HepG2 (cell line): ENCODE measurements around the gene OR6S1. TPM values are rescaled to one million over a fixed set of nuclear protein-coding genes. Genes with fewer than 3 reads are reported as not detected.

Source experiments
- ATAC-seq: fragments of 200-7000 bp; cut with Tn5 transposase; 3 replicates; pipeline ENCODE4 v1.9.1; 2020; ENCODE audit warnings: mild to moderate bottlenecking, moderate library complexity
- BruUV-seq: library from RNA; stranded (reverse); fragments of 400-500 nt; replicated peaks from 2 replicates; lab custom pipeline; 2021; lab: Mats Ljungman, UMichigan
- CTCF ChIA-PET: fragments of 300-600 bp; formaldehyde crosslinking; extraction: SDS; loops from one replicate; lab custom pipeline; 2021; ENCODE audit warnings: low total read pairs, inconsistent platforms, low intra/inter-chr PET ratio; lab: Yijun Ruan, JAX
- POLR2A ChIA-PET: fragments of 350-600 bp; sonication (Branson Sonifier 250); formaldehyde crosslinking; loops from one replicate; lab custom pipeline; 2020; ENCODE audit warnings: antibody characterized with exemption, inconsistent platforms; lab: Yijun Ruan, JAX
- DNase-seq: peaks from one replicate; pipeline ENCODE4 v3.0.0-alpha.2; 2015; ENCODE audit warnings: low spot score
- FAIRE-seq: peaks from 3 replicates; lab custom pipeline; 2011; peaks lifted over from hg19 to GRCh38; lab: Jason Lieb, UNC
- H2AFZ ChIP-seq: one replicate; pipeline ENCODE4 v1.6.1; 2011; ENCODE audit warnings: low read length, inconsistent platforms
- H3K27ac ChIP-seq: fragments of 300-600 bp; 3 replicates; pipeline ENCODE4 v1.8.0; 2011; ENCODE audit warnings: mixed run types, mild to moderate bottlenecking, mixed read lengths, low read length, inconsistent platforms; ENCODE audit not compliant: insufficient read depth; ENCODE audit errors: extremely low read length
- H3K27me3 ChIP-seq, 2 experiments: fragments of 200-600 bp in 1 of 2; 2 replicates in 1 of 2; 3 replicates in 1 of 2; pipeline versions ENCODE4 v1.6.0 to v1.8.0; 2011; ENCODE audit warnings: low read length in 2 of 2, mild to moderate bottlenecking in 2 of 2, moderate library complexity in 2 of 2, inconsistent platforms in 1 of 2; ENCODE audit not compliant: insufficient read depth in 2 of 2, control insufficient read depth in 1 of 2
- H3K36me3 ChIP-seq, 2 experiments: fragments of 200-600 bp in 1 of 2; replicated peaks in 1 of 2; 2 replicates in 1 of 2; 3 replicates in 1 of 2; pipeline versions ENCODE4 v1.5.1 to v1.8.0; 2011; ENCODE audit warnings: low read length in 2 of 2, inconsistent platforms in 1 of 2; ENCODE audit not compliant: insufficient read depth in 2 of 2, control insufficient read depth in 1 of 2
- H3K4me1 ChIP-seq: 2 replicates; pipeline ENCODE4 v1.5.1; 2012; ENCODE audit warnings: low read length, inconsistent platforms; ENCODE audit not compliant: insufficient read depth
- H3K4me2 ChIP-seq: 2 replicates; pipeline ENCODE4 v1.6.0; 2011; ENCODE audit warnings: low read depth, low read length, inconsistent platforms
- H3K4me3 ChIP-seq, 3 experiments: fragments of 200-600 bp in 1 of 3; sonication (generic), shearing (Covaris generic) in 1 of 3; replicated peaks in 1 of 3; 2 replicates each; pipeline ENCODE4 v1.5.1; 2011 to 2016; ENCODE audit warnings: low read length in 3 of 3, inconsistent platforms in 2 of 3, low read depth in 2 of 3, mild to moderate bottlenecking in 2 of 3, control low read depth in 1 of 3, mixed read lengths in 1 of 3; ENCODE audit not compliant: insufficient read depth in 1 of 3
- H3K79me2 ChIP-seq: one replicate; pipeline ENCODE4 v1.6.1; 2011; ENCODE audit warnings: low read length, inconsistent platforms; ENCODE audit not compliant: insufficient read depth
- H3K9ac ChIP-seq: 2 replicates; pipeline ENCODE4 v1.6.0; 2011; ENCODE audit warnings: mild to moderate bottlenecking, low read depth, low read length, inconsistent platforms; ENCODE audit not compliant: insufficient read depth
- H3K9me3 ChIP-seq: 2 replicates; pipeline ENCODE4 v1.5.1; 2012; ENCODE audit warnings: mild to moderate bottlenecking, low read length
- H4K20me1 ChIP-seq: 2 replicates; pipeline ENCODE4 v1.6.0; 2011; ENCODE audit warnings: inconsistent platforms, mild to moderate bottlenecking, low read length, moderate library complexity; ENCODE audit not compliant: insufficient read depth
- GABPA ChIP-seq, 2 experiments: IDR thresholded peaks; 2 replicates each; pipeline ENCODE4 v1.6.1; 2011 to 2016; ENCODE audit warnings: low read depth in 2 of 2, low read length in 1 of 2, missing biosample characterization in 1 of 2, missing genetic modification characterization in 1 of 2
- GPN1 ChIP-seq: sonication (generic); formaldehyde crosslinking; IDR thresholded peaks from 2 replicates; pipeline ENCODE4 v1.5.1; 2020; ENCODE audit warnings: missing genetic modification reagents, borderline replicate concordance
- KLF12 ChIP-seq: sonication (generic); formaldehyde crosslinking; IDR thresholded peaks from 2 replicates; pipeline ENCODE4 v1.4.0; 2020; ENCODE audit warnings: missing genetic modification reagents, borderline replicate concordance
- ONECUT2 ChIP-seq: sonication (generic); formaldehyde crosslinking; IDR thresholded peaks from 2 replicates; pipeline ENCODE4 v1.4.0; 2020; ENCODE audit warnings: missing genetic modification reagents
- SRSF1 ChIP-seq: fragments of 200-400 bp; formaldehyde crosslinking; optimal IDR thresholded peaks from 2 replicates; pipeline ENCODE3; 2017; ENCODE audit warnings: mild to moderate bottlenecking, low read depth, low read length, moderate library complexity
- U2AF1 ChIP-seq: fragments of 200-400 bp; formaldehyde crosslinking; optimal IDR thresholded peaks from 2 replicates; pipeline ENCODE3; 2017; ENCODE audit warnings: mild to moderate bottlenecking, low read depth, low read length
- YEATS2 ChIP-seq: sonication (generic); formaldehyde crosslinking; IDR thresholded peaks from 2 replicates; pipeline ENCODE4 v1.4.0; 2020; ENCODE audit warnings: missing genetic modification reagents, borderline replicate concordance
- ZBTB7A ChIP-seq: sonication (generic); formaldehyde crosslinking; IDR thresholded peaks from 2 replicates; pipeline ENCODE4 v1.8.0; 2022; ENCODE audit warnings: mild to moderate bottlenecking, missing genetic modification reagents
- ZFX ChIP-seq: sonication (generic); formaldehyde crosslinking; IDR thresholded peaks from 2 replicates; pipeline ENCODE4 v1.4.0; 2020; ENCODE audit warnings: mild to moderate bottlenecking, low read depth, missing genetic modification reagents, moderate library complexity
- ZNF136 ChIP-seq: sonication (generic); formaldehyde crosslinking; IDR thresholded peaks from 2 replicates; pipeline ENCODE4 v1.8.1; 2022; ENCODE audit warnings: low read depth, mild to moderate bottlenecking, moderate library complexity, missing genetic modification reagents
- ZNF24 ChIP-seq: fragments of 450-650 bp; IDR thresholded peaks from 2 replicates; pipeline ENCODE4 v1.6.1; 2017; ENCODE audit warnings: antibody characterized with exemption, mild to moderate bottlenecking
- ZNF501 ChIP-seq: sonication (generic); formaldehyde crosslinking; IDR thresholded peaks from 2 replicates; pipeline ENCODE4 v1.5.1; 2020; ENCODE audit warnings: mild to moderate bottlenecking, moderate library complexity, missing genetic modification reagents
- ZNF564 ChIP-seq: sonication (generic); formaldehyde crosslinking; IDR thresholded peaks from 2 replicates; pipeline ENCODE4 v1.8.1; 2023; ENCODE audit warnings: mild to moderate bottlenecking, missing genetic modification reagents
- ZNF570 ChIP-seq: sonication (generic); formaldehyde crosslinking; IDR thresholded peaks from 2 replicates; pipeline ENCODE4 v1.4.0; 2020; ENCODE audit warnings: mild to moderate bottlenecking, missing genetic modification reagents, borderline replicate concordance
- ZNF660 ChIP-seq: sonication (generic); formaldehyde crosslinking; IDR thresholded peaks from 2 replicates; pipeline ENCODE4 v1.5.1; 2020; ENCODE audit warnings: mild to moderate bottlenecking, low read depth, missing genetic modification reagents, borderline replicate concordance
- WGBS: methylation state at CpG from one replicate; pipeline ENCODE4 v1.1.6; 2017; ENCODE audit warnings: low lambda C conversion rate; 5-methylcytosine and 5-hydroxymethylcytosine counted together
- in situ Hi-C: cut with HindIII; loops from 2 replicates; pipeline ENCODE4 v1.10.0; 2017; ENCODE audit warnings: low pct_unique_long_range_greater_than_20kb; ENCODE audit not compliant: extremely low pct_ligation_motif_present
- intact Hi-C: fragments of 100-400 bp; cut with micrococcal nuclease; formaldehyde crosslinking; loops from one replicate; pipeline ENCODE4 v1.10.0; 2022; ENCODE audit not compliant: unreplicated experiment
- polyA plus RNA-seq, 8 experiments: library from polyadenylated mRNA; depleted of rRNA in 3 of 8; stranded (reverse) in 7 of 8; unstranded in 1 of 8; fragments of >200 nt; fragmentation: Illumina TruSeq in 4 of 8; extraction: Trizol in 4 of 8; gene quantifications; 2 replicates each; pipeline versions ENCODE4 v1.2.1 to v1.2.3, GENCODE V29; 2011 to 2016; ENCODE audit warnings: low read depth in 4 of 8, missing spikeins in 1 of 8, mixed read lengths in 1 of 8; ENCODE audit not compliant: insufficient read depth in 1 of 8
- total RNA-seq, 5 experiments: library from RNA; depleted of rRNA; stranded (reverse); fragments of >200 nt; fragmentation: Illumina TruSeq; extraction: Trizol; gene quantifications; 2 replicates each; pipeline ENCODE4 v1.2.3, GENCODE V29; 2016; ENCODE audit warnings: low read depth in 1 of 5
- TF ChIP-seq, protein P1 (sequence below): sonication (generic); formaldehyde crosslinking; IDR thresholded peaks from 2 replicates; pipeline ENCODE4 v1.5.0; 2020; ENCODE audit warnings: mild to moderate bottlenecking, missing genetic modification reagents, moderate library complexity
- TF ChIP-seq, protein P2 (sequence below): sonication (generic); formaldehyde crosslinking; IDR thresholded peaks from 2 replicates; pipeline ENCODE4 v1.5.1; 2020; ENCODE audit warnings: missing genetic modification reagents, mild to moderate bottlenecking, borderline replicate concordance

OR6S1 gene
- total and polyA plus RNA-seq, 2 of the 13 experiments (the other 11 are each of a cell fraction or from before 2014, with no cell fraction given) = 0.09 TPM; not detected in 1

DNA sequence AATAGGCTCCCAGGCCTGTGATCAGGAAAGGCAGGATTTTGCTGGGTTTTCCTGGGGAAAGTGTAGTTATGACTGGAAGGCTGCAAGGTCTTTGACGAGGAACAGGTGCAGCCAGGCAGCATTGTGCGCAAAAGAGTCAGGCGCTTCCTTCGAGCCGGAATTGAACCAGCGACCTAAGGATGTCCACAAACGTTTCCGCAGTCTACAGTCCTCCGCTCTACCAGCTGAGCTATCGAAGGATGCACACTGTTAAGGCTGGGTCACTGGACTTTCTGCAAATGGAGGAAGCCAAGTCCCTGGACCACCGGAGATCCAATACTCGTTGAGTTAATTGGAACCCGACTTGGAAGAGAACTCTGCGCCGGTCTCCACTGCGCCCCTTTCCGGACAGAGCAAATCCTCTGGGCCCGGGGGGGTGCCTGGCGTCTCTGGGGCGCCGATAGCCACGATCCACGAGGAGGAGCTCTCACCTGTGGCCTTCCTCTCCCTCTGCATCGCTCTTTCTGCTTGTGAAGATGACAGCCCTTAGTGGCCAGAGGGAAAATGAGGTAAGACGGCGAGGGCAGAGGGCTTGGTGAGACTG lies 18.4 kb upstream of the OR6S1 start:
- Histone ChIP-seq H3K27me3 (peaks cover 0 to 16% of the 10 kb centered on the region in 2 experiments; a peak in 3 of 5 replicates), H3K4me1 (peaks cover 68% of the 10 kb centered on the region), H3K4me3 (no peak overlapping the region), H3K4me2 (no peak overlapping the region), H2AFZ (no peak overlapping the region), H3K9ac (no peak overlapping the region), H3K27ac (no peak overlapping the region), H3K36me3 (no peaks in the 10 kb centered on the region), H3K79me2 (no peaks in the 10 kb centered on the region), H4K20me1 (no peaks in the 10 kb centered on the region), H3K9me3 (no peaks in the 10 kb centered on the region)
- CTCF ChIA-PET = interaction anchor here (8.0 kb wide), 1 partner anchor 31 kb away, joined by 70 read pairs; no protein-coding TSS in a partner anchor
- no TSS peak for BruUV-seq
- no peak for DNase-seq
- TF ChIP-seq U2AF1 = no peak
- no peak for TF ChIP-seq ZBTB7A (CRISPR knock-in tag)
- no peak for TF ChIP-seq ZFX (CRISPR knock-in tag)
- TF ChIP-seq, protein P1, sequence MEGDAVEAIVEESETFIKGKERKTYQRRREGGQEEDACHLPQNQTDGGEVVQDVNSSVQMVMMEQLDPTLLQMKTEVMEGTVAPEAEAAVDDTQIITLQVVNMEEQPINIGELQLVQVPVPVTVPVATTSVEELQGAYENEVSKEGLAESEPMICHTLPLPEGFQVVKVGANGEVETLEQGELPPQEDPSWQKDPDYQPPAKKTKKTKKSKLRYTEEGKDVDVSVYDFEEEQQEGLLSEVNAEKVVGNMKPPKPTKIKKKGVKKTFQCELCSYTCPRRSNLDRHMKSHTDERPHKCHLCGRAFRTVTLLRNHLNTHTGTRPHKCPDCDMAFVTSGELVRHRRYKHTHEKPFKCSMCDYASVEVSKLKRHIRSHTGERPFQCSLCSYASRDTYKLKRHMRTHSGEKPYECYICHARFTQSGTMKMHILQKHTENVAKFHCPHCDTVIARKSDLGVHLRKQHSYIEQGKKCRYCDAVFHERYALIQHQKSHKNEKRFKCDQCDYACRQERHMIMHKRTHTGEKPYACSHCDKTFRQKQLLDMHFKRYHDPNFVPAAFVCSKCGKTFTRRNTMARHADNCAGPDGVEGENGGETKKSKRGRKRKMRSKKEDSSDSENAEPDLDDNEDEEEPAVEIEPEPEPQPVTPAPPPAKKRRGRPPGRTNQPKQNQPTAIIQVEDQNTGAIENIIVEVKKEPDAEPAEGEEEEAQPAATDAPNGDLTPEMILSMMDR (CRISPR knock-in tag) = no peak
- no peak for TF ChIP-seq GABPA (IDR thresholded peaks at IDR 0.05; ENCODE audit: low read depth, low read length)
- no peak for TF ChIP-seq GABPA (CRISPR knock-in tag; IDR thresholded peaks at IDR 0.05; ENCODE audit: low read depth)
- TF ChIP-seq, protein P2, sequence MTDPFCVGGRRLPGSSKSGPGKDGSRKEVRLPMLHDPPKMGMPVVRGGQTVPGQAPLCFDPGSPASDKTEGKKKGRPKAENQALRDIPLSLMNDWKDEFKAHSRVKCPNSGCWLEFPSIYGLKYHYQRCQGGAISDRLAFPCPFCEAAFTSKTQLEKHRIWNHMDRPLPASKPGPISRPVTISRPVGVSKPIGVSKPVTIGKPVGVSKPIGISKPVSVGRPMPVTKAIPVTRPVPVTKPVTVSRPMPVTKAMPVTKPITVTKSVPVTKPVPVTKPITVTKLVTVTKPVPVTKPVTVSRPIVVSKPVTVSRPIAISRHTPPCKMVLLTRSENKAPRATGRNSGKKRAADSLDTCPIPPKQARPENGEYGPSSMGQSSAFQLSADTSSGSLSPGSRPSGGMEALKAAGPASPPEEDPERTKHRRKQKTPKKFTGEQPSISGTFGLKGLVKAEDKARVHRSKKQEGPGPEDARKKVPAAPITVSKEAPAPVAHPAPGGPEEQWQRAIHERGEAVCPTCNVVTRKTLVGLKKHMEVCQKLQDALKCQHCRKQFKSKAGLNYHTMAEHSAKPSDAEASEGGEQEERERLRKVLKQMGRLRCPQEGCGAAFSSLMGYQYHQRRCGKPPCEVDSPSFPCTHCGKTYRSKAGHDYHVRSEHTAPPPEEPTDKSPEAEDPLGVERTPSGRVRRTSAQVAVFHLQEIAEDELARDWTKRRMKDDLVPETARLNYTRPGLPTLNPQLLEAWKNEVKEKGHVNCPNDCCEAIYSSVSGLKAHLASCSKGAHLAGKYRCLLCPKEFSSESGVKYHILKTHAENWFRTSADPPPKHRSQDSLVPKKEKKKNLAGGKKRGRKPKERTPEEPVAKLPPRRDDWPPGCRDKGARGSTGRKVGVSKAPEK (CRISPR knock-in tag) = no peak
- no peak for TF ChIP-seq ZNF570
- no peak for TF ChIP-seq GPN1 (CRISPR knock-in tag)
- no peak for TF ChIP-seq ZNF660
- no peak for TF ChIP-seq ONECUT2 (CRISPR knock-in tag)
- TF ChIP-seq YEATS2 = no peak
- TF ChIP-seq ZNF564 (CRISPR knock-in tag) = no peak
- no peak for TF ChIP-seq ZNF501 (CRISPR knock-in tag)
- TF ChIP-seq SRSF1 = no peak
- no peak for TF ChIP-seq ZNF24
- no peak for TF ChIP-seq ZNF136 (CRISPR knock-in tag)
- TF ChIP-seq KLF12 (CRISPR knock-in tag) = no peak
- FAIRE-seq = no peak
- intact Hi-C loops = no loop called here
- POLR2A ChIA-PET = interaction anchor here (5.6 kb wide), 1 partner anchor 24 kb away, joined by 63 read pairs; the partner anchor contains the start of gene RNASE4
- in situ Hi-C loops = loop anchor here (5.0 kb wide), 1 partner anchor 32 kb away; no protein-coding TSS in a partner anchor
- WGBS = 62% methylated on average over 26 of the region's 26 CpGs
- no peak for ATAC-seq
